Measurements from ENCODE around the gene ZNF281. TPM values are rescaled to one million over a fixed set of nuclear protein-coding genes. Genes with fewer than 3 reads are reported as not detected.
A peak's percentile ranks its signal among the peaks of the same experiment; 100 is the strongest.
"Not testable (repeated sequence)": the region's sequence is repeated elsewhere in the genome, so short reads cannot be mapped to it uniquely, and the experiment has no call there.

The ZNF281 gene
- total RNA-seq, 1 experiment from 2014 or later: 22.3 TPM

DNA sequence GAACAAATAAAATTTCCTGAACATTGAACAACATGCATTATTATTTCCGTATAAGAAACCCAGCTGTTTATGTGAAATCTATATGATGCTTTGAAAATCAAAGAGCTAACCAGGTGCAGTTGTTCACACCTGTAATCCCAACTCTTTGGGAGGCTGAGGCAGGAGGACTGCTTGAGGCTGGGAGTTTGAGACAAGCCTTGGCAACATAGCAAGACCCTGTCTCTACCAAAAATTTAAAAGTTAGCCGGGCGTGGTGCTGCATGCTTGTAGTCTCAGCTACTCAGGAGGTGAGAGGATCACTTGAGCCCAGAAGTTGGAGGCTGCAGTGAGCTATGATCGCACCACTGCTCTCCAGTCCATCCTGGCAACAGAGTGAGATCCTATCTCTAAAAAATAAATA lies 4.8 kb upstream of the ZNF281 start:
- H3K4me3 Mint-ChIP-seq (ENCODE audit: unreplicated experiment): no peak overlapping the region
- H3K9me3 Mint-ChIP-seq (ENCODE audit: unreplicated experiment): no peaks in the 10 kb centered on the region
- intact Hi-C loops (cut with micrococcal nuclease): loop anchor here (5.0 to 10.0 kb wide), 3 partner anchors 37 to 730 kb away; no protein-coding TSS in a partner anchor
- no peak for DNase-seq (ENCODE audit: unreplicated experiment)
- TF ChIP-seq, protein P1, sequence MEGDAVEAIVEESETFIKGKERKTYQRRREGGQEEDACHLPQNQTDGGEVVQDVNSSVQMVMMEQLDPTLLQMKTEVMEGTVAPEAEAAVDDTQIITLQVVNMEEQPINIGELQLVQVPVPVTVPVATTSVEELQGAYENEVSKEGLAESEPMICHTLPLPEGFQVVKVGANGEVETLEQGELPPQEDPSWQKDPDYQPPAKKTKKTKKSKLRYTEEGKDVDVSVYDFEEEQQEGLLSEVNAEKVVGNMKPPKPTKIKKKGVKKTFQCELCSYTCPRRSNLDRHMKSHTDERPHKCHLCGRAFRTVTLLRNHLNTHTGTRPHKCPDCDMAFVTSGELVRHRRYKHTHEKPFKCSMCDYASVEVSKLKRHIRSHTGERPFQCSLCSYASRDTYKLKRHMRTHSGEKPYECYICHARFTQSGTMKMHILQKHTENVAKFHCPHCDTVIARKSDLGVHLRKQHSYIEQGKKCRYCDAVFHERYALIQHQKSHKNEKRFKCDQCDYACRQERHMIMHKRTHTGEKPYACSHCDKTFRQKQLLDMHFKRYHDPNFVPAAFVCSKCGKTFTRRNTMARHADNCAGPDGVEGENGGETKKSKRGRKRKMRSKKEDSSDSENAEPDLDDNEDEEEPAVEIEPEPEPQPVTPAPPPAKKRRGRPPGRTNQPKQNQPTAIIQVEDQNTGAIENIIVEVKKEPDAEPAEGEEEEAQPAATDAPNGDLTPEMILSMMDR (IDR thresholded peaks at IDR 0.05; ENCODE audit: unreplicated experiment): no peak
- peaks cover 36% of the 10 kb centered on the region for H3K4me1 Mint-ChIP-seq (ENCODE audit: insufficient read depth, unreplicated experiment)
- H3K36me3 Mint-ChIP-seq (ENCODE audit: insufficient read depth, unreplicated experiment): peaks cover 7% of the 10 kb centered on the region
- CTCF ChIA-PET: interaction anchor here (0.8 to 1.1 kb wide), 3 partner anchors 23 to 95 kb away, joined by 3 read pairs; no protein-coding TSS in a partner anchor
- no peak overlapping the region for H3K27ac Mint-ChIP-seq (ENCODE audit: low read depth, unreplicated experiment)
- H3K27me3 Mint-ChIP-seq (ENCODE audit: insufficient read depth, unreplicated experiment): no peaks in the 10 kb centered on the region
- POLR2A ChIA-PET: interaction anchor here (0.9 to 9.2 kb wide), 6 partner anchors 9 to 69 kb away, joined by 3 to 81 read pairs (median 4); no protein-coding TSS in a partner anchor
- no TSS peak for BruUV-seq (replicated peaks)

DNA sequence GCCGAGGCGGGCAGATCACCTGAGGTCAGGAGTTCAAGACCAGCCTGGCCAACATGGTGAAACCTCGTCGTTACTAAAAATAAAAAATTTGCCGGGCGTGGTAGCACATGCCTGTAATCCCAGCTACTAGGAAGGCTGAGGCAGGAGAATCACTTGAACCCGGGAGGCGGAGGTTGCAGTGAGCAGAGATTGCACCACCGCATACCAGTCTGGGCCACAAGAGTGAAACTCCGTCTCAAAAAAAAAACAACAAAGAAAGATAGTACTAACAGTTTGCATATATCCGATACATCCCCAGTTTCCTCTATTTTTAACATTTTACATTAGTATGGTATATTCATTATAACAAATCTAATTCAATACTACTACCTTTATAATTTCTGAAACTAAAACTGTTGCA lies 3.9 kb upstream of the ZNF281 start:
- ChIA-PET CTCF (interaction anchor here (0.6 to 1.0 kb wide), 3 partner anchors 96 to 1548 kb away, joined by 3 read pairs; no protein-coding TSS in a partner anchor), POLR2A (interaction anchor here (0.6 to 9.2 kb wide), 4 partner anchors 8 to 819 kb away, joined by 3 to 81 read pairs (median 16); no protein-coding TSS in a partner anchor)
- DNase-seq (ENCODE audit: unreplicated experiment): peak; percentile 86
- H3K9me3 Mint-ChIP-seq (ENCODE audit: unreplicated experiment); H3K27me3 Mint-ChIP-seq (ENCODE audit: insufficient read depth, unreplicated experiment); BruUV-seq (replicated peaks); H3K4me3 Mint-ChIP-seq (ENCODE audit: unreplicated experiment): not testable (repeated sequence)
- Mint-ChIP-seq H3K4me1 (ENCODE audit: insufficient read depth, unreplicated experiment) (peaks cover 40% of the 10 kb centered on the region), H3K36me3 (ENCODE audit: insufficient read depth, unreplicated experiment) (peaks cover 11% of the 10 kb centered on the region), H3K27ac (ENCODE audit: low read depth, unreplicated experiment) (peak overlapping the region; percentile 27)
- intact Hi-C loops (cut with micrococcal nuclease): loop anchor here (1.0 to 10.0 kb wide), 3 partner anchors 36 to 729 kb away; no protein-coding TSS in a partner anchor

DNA sequence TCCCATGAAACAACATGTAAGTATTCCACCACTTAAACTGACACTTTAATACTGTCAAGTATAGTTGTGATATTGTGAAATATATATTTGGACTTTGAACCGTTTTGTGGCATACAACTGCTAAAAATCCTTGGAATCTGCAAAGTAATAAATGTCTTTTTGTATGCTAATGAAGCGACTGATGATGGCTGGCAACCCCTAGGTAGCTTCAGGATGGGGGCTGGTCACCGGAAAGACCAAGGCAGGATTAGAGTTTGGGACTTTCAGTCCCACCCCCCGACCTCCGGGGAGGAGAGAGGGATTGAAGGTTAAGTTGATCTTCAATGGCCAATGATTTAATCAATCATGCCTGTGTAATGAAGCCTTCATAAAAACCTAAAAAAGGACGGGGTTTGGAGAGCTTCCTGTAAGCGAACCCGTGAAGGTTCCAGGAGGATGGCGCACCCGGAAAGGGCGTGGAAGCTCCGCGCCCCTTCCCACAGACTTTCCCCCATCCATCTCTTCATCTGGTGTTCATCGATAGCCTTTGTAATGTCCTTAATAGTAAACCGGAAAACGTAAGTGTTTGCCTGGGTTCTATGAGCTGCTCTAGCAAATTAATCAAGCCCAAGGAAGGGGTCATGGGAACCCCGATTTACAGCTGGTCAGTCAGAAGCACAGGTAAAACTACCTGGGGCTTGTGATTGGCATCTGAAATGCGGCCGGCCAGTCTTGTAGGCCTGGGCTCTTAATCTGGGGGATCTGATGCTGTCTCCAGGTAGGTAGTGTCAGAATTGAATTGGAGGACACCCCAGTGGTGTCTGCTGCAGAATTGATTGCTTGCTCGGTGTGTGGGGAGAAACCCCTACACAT lies 1.8 kb upstream of the ZNF281 start:
- peak overlapping the region; percentile 40 for H3K27ac Mint-ChIP-seq (ENCODE audit: low read depth, unreplicated experiment)
- peaks cover 59% of the 10 kb centered on the region for H3K4me1 Mint-ChIP-seq (ENCODE audit: insufficient read depth, unreplicated experiment)
- H3K4me3 Mint-ChIP-seq (ENCODE audit: unreplicated experiment): no peak overlapping the region
- no peak for DNase-seq (ENCODE audit: unreplicated experiment)
- BruUV-seq (replicated peaks): no TSS peak
- no peaks in the 10 kb centered on the region for H3K27me3 Mint-ChIP-seq (ENCODE audit: insufficient read depth, unreplicated experiment)
- TF ChIP-seq, protein P1 (IDR thresholded peaks at IDR 0.05; ENCODE audit: unreplicated experiment): no peak
- peaks cover 32% of the 10 kb centered on the region for H3K36me3 Mint-ChIP-seq (ENCODE audit: insufficient read depth, unreplicated experiment)
- ChIA-PET CTCF (interaction anchor here (0.6 to 1.9 kb wide), 14 partner anchors 11 to 272 kb away, joined by 3 to 5 read pairs (median 4); no protein-coding TSS in a partner anchor), POLR2A (interaction anchor here (0.5 to 9.2 kb wide), 10 partner anchors 11 to 1617 kb away, joined by 3 to 81 read pairs (median 4); no protein-coding TSS in a partner anchor)
- intact Hi-C loops (cut with micrococcal nuclease): loop anchor here (5.0 to 10.0 kb wide), 2 partner anchors 34 to 727 kb away; no protein-coding TSS in a partner anchor
- H3K9me3 Mint-ChIP-seq (ENCODE audit: unreplicated experiment): peaks cover 5% of the 10 kb centered on the region

DNA sequence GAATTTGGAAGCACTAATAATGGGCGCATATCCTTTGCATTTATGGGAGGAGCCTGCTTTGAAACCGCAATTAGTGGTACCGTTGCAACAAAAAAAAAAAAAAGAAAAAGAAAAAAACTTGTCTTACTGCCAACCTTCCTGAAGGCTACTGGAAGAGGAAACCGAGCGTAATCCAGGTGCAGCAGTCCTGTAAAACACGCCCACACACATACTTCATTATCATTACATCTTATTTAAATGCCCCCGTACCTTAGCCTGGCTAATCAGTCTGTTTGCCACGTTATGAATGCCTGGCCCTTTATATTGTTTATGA lies 686 bp upstream of the ZNF281 start:
- peak; percentile 90 for DNase-seq (ENCODE audit: unreplicated experiment)
- TF ChIP-seq, protein P1 (IDR thresholded peaks at IDR 0.05; ENCODE audit: unreplicated experiment): no peak
- ChIA-PET POLR2A (interaction anchor here (0.6 to 9.2 kb wide), 10 partner anchors 11 to 1618 kb away, joined by 3 to 81 read pairs (median 4); no protein-coding TSS in a partner anchor), CTCF (interaction anchor here (0.6 to 1.5 kb wide), 4 partner anchors 12 to 102 kb away, joined by 3 to 5 read pairs (median 4); no protein-coding TSS in a partner anchor)
- Mint-ChIP-seq H3K27me3 (ENCODE audit: insufficient read depth, unreplicated experiment) (no peaks in the 10 kb centered on the region), H3K36me3 (ENCODE audit: insufficient read depth, unreplicated experiment) (peaks cover 40% of the 10 kb centered on the region), H3K9me3 (ENCODE audit: unreplicated experiment) (peaks cover 5% of the 10 kb centered on the region), H3K4me1 (ENCODE audit: insufficient read depth, unreplicated experiment) (peaks cover 59% of the 10 kb centered on the region), H3K4me3 (ENCODE audit: unreplicated experiment) (peak overlapping the region; percentile 94), H3K27ac (ENCODE audit: low read depth, unreplicated experiment) (peak overlapping the region; percentile 93)
- intact Hi-C loops (cut with micrococcal nuclease): loop anchor here (5.0 to 10.0 kb wide), 2 partner anchors 33 to 726 kb away; no protein-coding TSS in a partner anchor
- no TSS peak for BruUV-seq (replicated peaks)

Measured in MCF 10A (cell line).